GM12878 (cell line): ENCODE measurements around the gene BMP7. TPM values are rescaled to one million over a fixed set of nuclear protein-coding genes. Genes with fewer than 3 reads are reported as not detected.

Experiments
- ATAC-seq: fragments of 200-7000 bp; cut with Tn5 transposase; 3 replicates; pipeline ENCODE4 v1.9.1; 2020; ENCODE audit warnings: mild to moderate bottlenecking, moderate library complexity
- BruUV-seq: library from RNA; stranded (reverse); fragments of 400-500 nt; replicated peaks from 2 replicates; lab custom pipeline; 2021; lab: Mats Ljungman, UMichigan
- CTCF ChIA-PET: fragments of 300-600 bp; sonication (Branson Sonifier 250); formaldehyde crosslinking; extraction: SDS; loops from one replicate; lab custom pipeline; 2021; ENCODE audit warnings: inconsistent platforms; lab: Yijun Ruan, JAX
- POLR2A ChIA-PET: fragments of 350-600 bp; formaldehyde crosslinking; extraction: SDS; loops from one replicate; lab custom pipeline; 2021; ENCODE audit warnings: inconsistent platforms; lab: Charles Lee
- RAD21 ChIA-PET: fragments of 300-600 bp; sonication (Branson Sonifier 250); formaldehyde crosslinking; loops from one replicate; lab custom pipeline; 2023; ENCODE audit warnings: antibody characterized with exemption; ENCODE audit not compliant: unreplicated experiment; lab: Charles Lee
- SMC1A ChIA-PET: fragments of 300-600 bp; sonication (Branson Sonifier 250); formaldehyde crosslinking; loops from one replicate; lab custom pipeline; 2023; ENCODE audit not compliant: unreplicated experiment, uncharacterized antibody; lab: Charles Lee
- DNase-seq: peaks from one replicate; pipeline ENCODE4 v3.0.0-alpha.2; 2011; ENCODE audit warnings: low read depth, low spot score
- FAIRE-seq: peaks from 3 replicates; lab custom pipeline; 2011; peaks lifted over from hg19 to GRCh38; lab: Jason Lieb, UNC
- H2AFZ ChIP-seq: 2 replicates; pipeline ENCODE4 v1.6.0; 2011; ENCODE audit warnings: low read depth, low read length, control low read depth; ENCODE audit not compliant: control insufficient read depth
- H3K27ac ChIP-seq: 2 replicates; pipeline ENCODE4 v1.5.1; 2011; ENCODE audit warnings: control low read depth; ENCODE audit not compliant: control insufficient read depth, insufficient read depth
- H3K27me3 ChIP-seq, 2 experiments: replicated peaks in 1 of 2; 2 replicates each; pipeline versions ENCODE4 v1.6.0 to v1.6.1; 2011; ENCODE audit warnings: low read length in 1 of 2; ENCODE audit not compliant: control insufficient read depth in 2 of 2, insufficient read depth in 2 of 2
- H3K36me3 ChIP-seq, 2 experiments: 2 replicates each; pipeline ENCODE4 v1.5.1; 2011; ENCODE audit warnings: low read length in 1 of 2; ENCODE audit not compliant: control insufficient read depth in 2 of 2, insufficient read depth in 2 of 2
- H3K4me1 ChIP-seq: 2 replicates; pipeline ENCODE4 v1.6.1; 2011; ENCODE audit warnings: mild to moderate bottlenecking, low read length, moderate library complexity, mixed read lengths; ENCODE audit not compliant: control insufficient read depth, insufficient read depth
- H3K4me2 ChIP-seq: 2 replicates; pipeline ENCODE4 v1.6.0; 2011; ENCODE audit warnings: control low read depth; ENCODE audit not compliant: control insufficient read depth, insufficient read depth
- H3K4me3 ChIP-seq: fragments of 200-600 bp; sonication (generic); 2 replicates; pipeline ENCODE4 v1.5.1; 2016
- H3K79me2 ChIP-seq: 2 replicates; pipeline ENCODE4 v1.6.0; 2011; ENCODE audit warnings: low read length; ENCODE audit not compliant: control insufficient read depth, insufficient read depth
- H3K9ac ChIP-seq: 2 replicates; pipeline ENCODE4 v1.8.0; 2011; ENCODE audit warnings: low read length, control low read depth, mixed read lengths; ENCODE audit not compliant: control insufficient read depth, insufficient read depth
- H3K9me3 ChIP-seq: replicated peaks from 3 replicates; pipeline ENCODE4 v1.5.1; 2011; ENCODE audit warnings: mild to moderate bottlenecking, low read length; ENCODE audit not compliant: control insufficient read depth, insufficient read depth
- H4K20me1 ChIP-seq: 2 replicates; pipeline ENCODE4 v1.6.0; 2011; ENCODE audit not compliant: control insufficient read depth, insufficient read depth
- BMI1 ChIP-seq: fragments of 450-650 bp; IDR thresholded peaks from 2 replicates; pipeline ENCODE4 v1.6.1; 2016; ENCODE audit warnings: mild to moderate bottlenecking, moderate library complexity, borderline replicate concordance
- E4F1 ChIP-seq: fragments of 450-650 bp; IDR thresholded peaks from 2 replicates; pipeline ENCODE4 v1.6.1; 2018; ENCODE audit warnings: borderline replicate concordance, mild to moderate bottlenecking; ENCODE audit not compliant: partially characterized antibody
- ESRRA ChIP-seq: IDR thresholded peaks from 2 replicates; pipeline ENCODE4 v1.6.1; 2012; ENCODE audit warnings: mild to moderate bottlenecking, low read length, improper control_type of control experiment
- ETV6 ChIP-seq, 2 experiments: fragments of 450-650 bp in 1 of 2; IDR thresholded peaks in 1 of 2; conservative IDR thresholded peaks in 1 of 2; 2 replicates each; pipeline ENCODE4 v1.6.1; 2014; ENCODE audit warnings: antibody characterized with exemption in 1 of 2, borderline replicate concordance in 1 of 2, low read depth in 1 of 2, mild to moderate bottlenecking in 1 of 2, moderate library complexity in 1 of 2
- IRF3 ChIP-seq: fragments of 450-650 bp; IDR thresholded peaks from 2 replicates; pipeline ENCODE4 v1.6.1; 2014; ENCODE audit warnings: mild to moderate bottlenecking
- MTA2 ChIP-seq: fragments of 450-650 bp; IDR thresholded peaks from 2 replicates; pipeline ENCODE4 v1.6.1; 2016; ENCODE audit warnings: low read depth, mild to moderate bottlenecking, moderate library complexity
- SRF ChIP-seq, 2 experiments: IDR thresholded peaks; 2 replicates each; pipeline ENCODE4 v1.6.1; 2011; ENCODE audit warnings: low read depth in 2 of 2, low read length in 2 of 2, mild to moderate bottlenecking in 1 of 2, moderate library complexity in 1 of 2
- SUZ12 ChIP-seq: fragments of 200-600 bp; sonication (generic); IDR thresholded peaks from one replicate; pipeline ENCODE4 v1.6.1; 2018; ENCODE audit warnings: antibody characterized with exemption, mild to moderate bottlenecking; ENCODE audit not compliant: unreplicated experiment
- TARDBP ChIP-seq: IDR thresholded peaks from 2 replicates; pipeline ENCODE4 v1.6.1; 2016; ENCODE audit warnings: borderline replicate concordance
- TCF3 ChIP-seq: IDR thresholded peaks from 2 replicates; pipeline ENCODE4 v1.6.1; 2012; ENCODE audit warnings: low read depth, mild to moderate bottlenecking, low read length, borderline replicate concordance; ENCODE audit not compliant: insufficient read depth
- ZBTB33 ChIP-seq: fragments of 450-650 bp; IDR thresholded peaks from 2 replicates; pipeline ENCODE4 v1.6.1; 2017; ENCODE audit warnings: mild to moderate bottlenecking
- ZNF592 ChIP-seq: fragments of 450-650 bp; IDR thresholded peaks from 2 replicates; pipeline ENCODE4 v1.6.1; 2017; ENCODE audit warnings: mild to moderate bottlenecking, moderate library complexity
- WGBS: methylation state at CpG from one replicate; pipeline ENCODE4 v1.1.6; 2016; ENCODE audit warnings: low lambda C conversion rate; ENCODE audit not compliant: insufficient replicate concordance, insufficient coverage; ENCODE audit errors: missing lambda C conversion rate; 5-methylcytosine and 5-hydroxymethylcytosine counted together
- in situ Hi-C: fragments of 300-500 bp; cut with MboI; formaldehyde crosslinking; loops from 9 replicates; pipeline ENCODE4 v1.14.3; 2018; ENCODE audit warnings: mixed read lengths
- intact Hi-C: fragments of 100-400 bp; cut with micrococcal nuclease; formaldehyde crosslinking; loops from one replicate; pipeline ENCODE4 v1.14.2; 2022; ENCODE audit not compliant: unreplicated experiment
- polyA plus RNA-seq, 11 experiments: library from polyadenylated mRNA; depleted of rRNA in 4 of 11; unstranded in 6 of 11; stranded (reverse) in 5 of 11; fragments of >200 nt; fragmentation: Nextera tagmentation in 4 of 11; fragmentation: Illumina TruSeq in 1 of 11; extraction: Ambion mirVana in 4 of 11; extraction: Trizol in 1 of 11; gene quantifications; 1 replicate in 1 of 11; 2 replicates in 10 of 11; pipeline versions ENCODE4 v1.2.1 to v1.2.3, GENCODE V29; 2011 to 2016; ENCODE audit warnings: inconsistent platforms in 2 of 11, missing spikeins in 2 of 11, low read depth in 1 of 11
- total RNA-seq, 4 experiments: library from RNA; depleted of rRNA in 3 of 4; stranded (reverse); fragments of >200 nt in 3 of 4; fragmentation: Illumina TruSeq in 1 of 4; extraction: Trizol in 1 of 4; gene quantifications; 2 replicates each; pipeline versions ENCODE4 v1.2.1 to v1.2.3, GENCODE V29; 2013 to 2021

The BMP7 gene
- total and polyA plus RNA-seq, 10 of the 15 experiments (the other 5 are each of a cell fraction or from before 2014, with no cell fraction given): 0.18 to 0.51 (median 0.28) TPM; not detected in 7

- H4K20me1 ChIP-seq: no peaks in the 10 kb centered on the region
- H3K4me3 ChIP-seq: no peak overlapping the region
- BruUV-seq: no TSS peak
- no peak overlapping the region for H3K27ac ChIP-seq
- H3K4me1 ChIP-seq: no peaks in the 10 kb centered on the region
- H3K9ac ChIP-seq: no peak overlapping the region
- in situ Hi-C loops (no loop called here), intact Hi-C loops (no loop called here)
- ATAC-seq (no peak), FAIRE-seq (no peak), DNase-seq (no peak)
- no peaks in the 10 kb centered on the region for H3K36me3 ChIP-seq
- 4% methylated on average over 2 of the region's 2 CpGs for WGBS
- SMC1A ChIA-PET: no interaction called here
- H2AFZ ChIP-seq: no peak overlapping the region
- no peaks in the 10 kb centered on the region for H3K9me3 ChIP-seq
- CTCF ChIA-PET: no interaction called here
- RAD21 ChIA-PET: no interaction called here
- H3K4me2 ChIP-seq: no peak overlapping the region
- no peaks in the 10 kb centered on the region for H3K79me2 ChIP-seq
- POLR2A ChIA-PET: no interaction called here
- H3K27me3 ChIP-seq: peaks cover 5 to 13% of the 10 kb centered on the region in 2 experiments; a peak in 3 of 4 replicates
- no peak for TF ChIP-seq SRF (IDR thresholded peaks at IDR 0.05; ENCODE audit: low read depth in 2 of 2, low read length in 2 of 2)
- TF ChIP-seq ETV6 (conservative IDR thresholded peaks at IDR 0.05 in 1 of 2, IDR thresholded peaks at IDR 0.05 in 1 of 2; ENCODE audit: borderline replicate concordance in 1 of 2, low read depth in 1 of 2): no peak
- TF ChIP-seq ZNF592: no peak
- no peak for TF ChIP-seq IRF3
- no peak for TF ChIP-seq ESRRA
- no peak for TF ChIP-seq BMI1
- TF ChIP-seq TCF3: no peak
- no peak for TF ChIP-seq ZBTB33
- no peak for TF ChIP-seq MTA2
- no peak for TF ChIP-seq SUZ12
- no peak for TF ChIP-seq TARDBP
- TF ChIP-seq E4F1: no peak
These were observed 26.2 kb upstream of the BMP7 start for GRCh38 chr20:57292611-57293010.
